ENCODE measurements around the gene VAV1.

- TF ChIP-seq, protein P1, sequence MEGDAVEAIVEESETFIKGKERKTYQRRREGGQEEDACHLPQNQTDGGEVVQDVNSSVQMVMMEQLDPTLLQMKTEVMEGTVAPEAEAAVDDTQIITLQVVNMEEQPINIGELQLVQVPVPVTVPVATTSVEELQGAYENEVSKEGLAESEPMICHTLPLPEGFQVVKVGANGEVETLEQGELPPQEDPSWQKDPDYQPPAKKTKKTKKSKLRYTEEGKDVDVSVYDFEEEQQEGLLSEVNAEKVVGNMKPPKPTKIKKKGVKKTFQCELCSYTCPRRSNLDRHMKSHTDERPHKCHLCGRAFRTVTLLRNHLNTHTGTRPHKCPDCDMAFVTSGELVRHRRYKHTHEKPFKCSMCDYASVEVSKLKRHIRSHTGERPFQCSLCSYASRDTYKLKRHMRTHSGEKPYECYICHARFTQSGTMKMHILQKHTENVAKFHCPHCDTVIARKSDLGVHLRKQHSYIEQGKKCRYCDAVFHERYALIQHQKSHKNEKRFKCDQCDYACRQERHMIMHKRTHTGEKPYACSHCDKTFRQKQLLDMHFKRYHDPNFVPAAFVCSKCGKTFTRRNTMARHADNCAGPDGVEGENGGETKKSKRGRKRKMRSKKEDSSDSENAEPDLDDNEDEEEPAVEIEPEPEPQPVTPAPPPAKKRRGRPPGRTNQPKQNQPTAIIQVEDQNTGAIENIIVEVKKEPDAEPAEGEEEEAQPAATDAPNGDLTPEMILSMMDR (conservative IDR thresholded peaks at IDR 0.05), result no peak
- TF ChIP-seq ZFX (IDR thresholded peaks at IDR 0.05), result no peak
Measured at GRCh38 chr19:6832412-6832811, 59.9 kb downstream of the VAV1 start.

Data from C4-2B (cell line).